Fibroblast of mammary gland (primary cell): ENCODE measurements around the gene GPC6.

Experiments used
- DNase-seq: peaks from one replicate; pipeline ENCODE4 v3.0.0-alpha.2; 2010; ENCODE audit warnings: low read depth
- H3K4me3 ChIP-seq: 2 replicates; pipeline ENCODE4 v1.5.1; 2011; ENCODE audit warnings: low read depth, mild to moderate bottlenecking, low read length, moderate library complexity; ENCODE audit not compliant: control insufficient read depth
- CTCF ChIP-seq: conservative IDR thresholded peaks from 2 replicates; pipeline ENCODE4 v1.5.1; 2011; ENCODE audit warnings: low read depth, low read length, inconsistent platforms; ENCODE audit not compliant: control insufficient read depth, insufficient read depth

Gene GPC6

GRCh38 chr13:93368296-93368695, 141.7 kb downstream of the GPC6 start:
- DNase-seq: no peak
- TF ChIP-seq CTCF: no peak
- no peak overlapping the region for H3K4me3 ChIP-seq

GRCh38 chr13:93368718-93369117, 142.1 kb downstream of the GPC6 start:
- no peak for TF ChIP-seq CTCF
- DNase-seq: no peak
- no peak overlapping the region for H3K4me3 ChIP-seq

- DNase-seq: no peak
- TF ChIP-seq CTCF: no peak
- no peak overlapping the region for H3K4me3 ChIP-seq
Observed at GRCh38 chr13:93372856-93373255, 146.2 kb downstream of the GPC6 start.

GRCh38 chr13:93375491-93375890, 148.9 kb downstream of the GPC6 start:
- H3K4me3 ChIP-seq: no peak overlapping the region
- DNase-seq: no peak
- TF ChIP-seq CTCF: no peak

- TF ChIP-seq CTCF: no peak
- no peak overlapping the region for H3K4me3 ChIP-seq
- no peak for DNase-seq
Observed at GRCh38 chr13:93377196-93377595, 150.6 kb downstream of the GPC6 start.

GRCh38 chr13:93378184-93378583, 151.6 kb downstream of the GPC6 start:
- DNase-seq: no peak
- TF ChIP-seq CTCF: no peak
- H3K4me3 ChIP-seq: no peak overlapping the region

- DNase-seq: no peak
- TF ChIP-seq CTCF: no peak
Observed at GRCh38 chr13:93386116-93386515, 159.5 kb downstream of the GPC6 start.

More at GRCh38 chr13:93386116-93386515, 159.5 kb downstream of the GPC6 start:
- H3K4me3 ChIP-seq: no peak overlapping the region
